HG02885 (cell line): ENCODE measurements around the gene TMEM209.
"Not testable (repeated sequence)": the region's sequence is repeated elsewhere in the genome, so short reads cannot be mapped to it uniquely, and the experiment has no call there.

Source experiments
- ATAC-seq: cut with Tn5 transposase; IDR thresholded peaks from one replicate; pipeline ENCODE4 v1.9.1; 2021; ENCODE audit warnings: mild to moderate bottlenecking; ENCODE audit not compliant: unreplicated experiment, poor library complexity

TMEM209 gene

DNA sequence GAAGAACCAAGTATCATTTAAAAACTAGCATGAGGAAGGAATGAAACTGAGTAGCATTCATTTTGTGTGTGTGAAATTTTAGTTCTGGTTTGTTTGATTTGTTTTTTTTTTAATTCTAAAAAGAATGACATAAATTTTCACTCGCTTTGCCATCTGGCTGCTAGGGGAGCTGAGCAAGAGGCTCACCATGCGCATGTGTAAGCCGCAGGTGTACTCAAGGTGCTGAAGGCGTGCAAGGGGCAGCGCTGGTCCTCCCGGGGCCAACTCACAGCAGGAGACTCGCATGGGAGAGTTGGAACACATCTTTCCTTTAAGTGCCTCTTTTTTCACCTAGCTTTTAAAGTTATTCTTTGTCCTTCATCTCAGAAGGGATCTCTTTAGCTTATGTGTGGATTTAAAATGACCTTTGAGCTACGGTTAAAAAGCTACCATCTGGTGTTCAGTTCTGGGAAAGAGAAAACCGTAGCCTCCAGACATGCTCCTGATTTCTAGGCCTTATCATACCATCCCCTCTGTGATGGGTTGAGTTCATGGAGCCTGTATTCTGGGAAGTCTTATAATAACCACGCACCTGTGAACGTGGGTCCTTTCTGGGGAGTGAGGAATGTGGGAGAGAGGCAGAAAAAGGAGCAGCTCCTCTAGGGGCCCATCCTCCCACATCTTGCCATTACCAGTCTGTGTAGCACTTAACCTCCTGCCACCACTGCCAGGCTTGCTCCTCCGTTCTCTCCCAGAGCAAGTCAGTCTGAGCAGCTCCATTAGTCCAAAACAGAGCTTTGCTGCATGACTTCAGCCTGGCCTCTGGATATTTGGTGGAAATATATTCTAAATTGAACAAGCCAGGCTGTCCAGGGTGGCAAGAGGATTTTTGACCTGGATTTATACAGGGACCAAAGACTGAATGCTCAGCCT is 73.0 kb downstream of the TMEM209 start:
- no peak for ATAC-seq

DNA sequence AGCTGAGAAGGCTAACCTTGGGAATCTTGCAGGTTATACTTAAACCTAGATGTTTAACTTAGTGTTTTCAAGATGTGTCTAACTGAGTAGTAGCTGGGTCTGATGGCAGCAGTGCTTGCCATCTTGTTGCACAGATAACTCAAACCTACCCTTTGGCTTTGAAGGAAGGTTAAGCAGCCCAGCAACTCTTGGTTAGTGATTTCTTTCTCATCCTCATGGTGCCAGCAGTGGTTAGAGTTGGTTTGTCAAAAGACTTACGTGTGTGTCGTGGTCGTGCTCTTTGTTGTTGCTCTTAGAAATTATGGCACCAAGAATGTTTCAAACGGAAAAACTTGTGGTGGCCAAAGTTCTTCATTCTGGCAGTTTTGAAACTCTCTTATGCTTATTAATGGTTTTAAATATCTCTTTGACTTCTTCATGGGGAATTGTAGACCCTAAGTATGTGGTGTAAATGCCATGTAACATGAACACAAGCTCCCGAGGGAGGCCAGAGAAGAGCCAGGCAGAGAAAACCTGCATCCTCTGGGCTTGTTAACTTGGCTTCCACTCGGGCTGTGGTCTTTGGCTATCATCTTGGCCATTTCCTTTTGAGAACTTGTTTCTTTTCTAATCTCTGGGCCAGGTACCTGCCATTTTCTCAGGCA is 73.9 kb downstream of the TMEM209 start:
- ATAC-seq: no peak

DNA sequence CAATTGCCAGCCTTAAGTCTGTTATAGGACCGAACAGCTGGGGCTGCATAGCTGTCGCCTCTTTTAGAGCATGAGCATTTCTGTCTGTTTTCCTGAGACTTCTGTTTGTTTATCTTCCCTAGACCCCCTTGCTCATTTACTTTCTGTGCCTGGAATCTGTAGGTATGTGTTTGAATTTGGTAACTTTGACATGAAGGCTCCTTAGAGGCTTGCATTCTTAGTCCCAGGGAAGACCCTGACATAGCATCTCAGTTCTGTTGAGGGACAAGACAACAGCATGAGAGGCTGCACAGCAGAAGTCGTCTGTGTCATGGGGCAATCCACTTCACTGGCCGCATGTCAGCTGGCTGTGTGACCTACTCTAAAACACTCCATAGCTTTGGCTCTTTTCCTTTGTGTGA is 76.2 kb downstream of the TMEM209 start:
- ATAC-seq: no peak

DNA sequence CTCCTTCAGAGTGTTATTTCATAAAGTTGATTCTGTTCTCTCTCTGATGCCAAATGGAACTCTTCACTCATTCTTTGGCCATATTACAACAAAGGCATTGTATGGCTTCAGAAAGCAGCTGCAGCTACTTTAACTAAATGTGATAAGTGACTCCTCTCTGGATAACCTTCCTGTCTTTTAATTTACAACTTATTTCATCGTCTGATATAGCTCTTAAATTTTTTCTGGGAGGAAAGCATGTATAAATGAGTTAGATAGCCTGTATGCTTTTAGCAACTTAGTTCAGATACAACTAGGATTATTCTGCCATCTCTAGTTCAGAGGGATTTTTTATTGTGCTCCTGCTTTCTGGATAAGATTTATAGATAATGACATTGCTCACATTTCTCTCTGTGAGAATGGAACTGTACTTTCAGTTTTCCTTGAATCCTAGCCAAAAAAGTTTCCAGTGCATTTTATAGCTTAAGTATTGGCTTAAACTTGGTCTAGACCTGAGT is 77.3 kb downstream of the TMEM209 start:
- ATAC-seq: no peak

DNA sequence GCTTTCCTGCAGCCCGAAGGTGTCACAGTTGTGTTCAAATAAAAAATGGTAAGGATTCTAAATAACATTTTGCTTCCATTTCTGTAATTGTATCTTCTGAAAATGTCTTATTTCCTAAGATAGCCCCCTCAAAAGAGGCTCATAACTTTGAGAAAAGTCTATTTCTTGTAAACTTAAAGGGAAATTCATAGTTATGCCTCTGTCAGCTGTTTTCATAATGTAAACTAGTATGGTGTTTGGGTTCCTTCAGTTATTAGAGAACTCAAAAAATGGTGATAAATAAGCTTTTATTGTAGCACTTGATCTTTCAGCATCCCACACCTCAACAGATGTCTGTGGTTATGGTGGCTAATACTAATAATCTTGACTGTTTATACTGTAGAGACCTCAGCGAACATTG is 77.8 kb downstream of the TMEM209 start:
- no peak for ATAC-seq

DNA sequence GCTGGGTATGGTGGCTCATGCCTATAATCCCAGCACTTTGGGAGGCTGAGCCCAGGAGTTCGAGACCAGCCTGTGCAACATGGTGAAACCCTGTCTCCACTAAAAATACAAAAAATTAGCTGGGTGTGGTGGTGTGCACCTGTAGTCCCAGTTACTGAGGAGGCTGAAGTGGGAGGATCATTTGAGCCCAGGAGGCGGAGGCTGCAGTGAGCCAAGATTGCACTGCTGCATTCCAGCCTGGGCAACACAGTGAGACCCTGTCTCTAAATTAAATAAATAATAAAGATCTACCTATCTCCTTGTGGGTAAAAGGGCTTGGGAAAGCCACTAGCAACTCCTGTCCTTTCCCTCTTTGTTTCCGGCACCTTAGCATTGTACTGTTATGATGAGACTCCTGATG is 78.4 kb downstream of the TMEM209 start:
- not testable (repeated sequence) for ATAC-seq

DNA sequence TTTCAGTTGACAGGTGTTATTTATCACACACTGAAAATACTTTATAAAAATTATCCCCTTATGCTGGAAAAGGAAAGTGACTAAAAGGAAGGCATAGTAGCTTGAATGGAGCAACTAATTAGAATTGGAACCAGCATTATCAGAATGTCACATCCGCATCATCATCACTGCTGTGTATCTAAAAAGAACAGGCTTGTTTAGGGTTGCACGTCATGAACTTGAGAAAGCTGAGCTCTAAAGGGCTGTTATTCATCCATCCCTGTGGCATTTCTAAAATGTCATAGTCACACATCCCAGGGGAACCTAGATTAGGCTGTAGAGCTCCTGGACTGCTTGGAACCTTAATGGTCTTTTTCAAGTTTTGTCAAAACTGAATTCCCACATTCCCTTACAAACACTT is 80.5 kb downstream of the TMEM209 start:
- ATAC-seq: no peak

DNA sequence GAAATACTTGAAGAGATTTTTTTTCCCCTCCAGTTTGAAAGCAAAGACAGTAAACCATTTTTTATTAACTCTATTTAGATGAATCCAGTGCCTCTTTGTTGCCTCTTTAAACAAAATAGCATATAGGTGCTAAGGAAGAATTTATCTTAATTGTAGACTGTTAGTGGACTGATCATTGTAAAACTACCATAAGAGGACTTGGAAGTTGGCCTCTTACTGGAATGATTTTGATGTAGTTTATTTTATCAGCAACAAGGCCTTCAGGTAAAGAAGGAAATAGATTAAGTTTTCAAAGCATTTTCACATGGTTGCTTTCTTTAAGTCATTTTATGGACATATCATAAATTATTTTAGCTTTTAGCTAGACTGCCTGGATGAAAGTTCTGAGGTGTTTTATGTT is 81.7 kb downstream of the TMEM209 start:
- ATAC-seq: no peak

DNA sequence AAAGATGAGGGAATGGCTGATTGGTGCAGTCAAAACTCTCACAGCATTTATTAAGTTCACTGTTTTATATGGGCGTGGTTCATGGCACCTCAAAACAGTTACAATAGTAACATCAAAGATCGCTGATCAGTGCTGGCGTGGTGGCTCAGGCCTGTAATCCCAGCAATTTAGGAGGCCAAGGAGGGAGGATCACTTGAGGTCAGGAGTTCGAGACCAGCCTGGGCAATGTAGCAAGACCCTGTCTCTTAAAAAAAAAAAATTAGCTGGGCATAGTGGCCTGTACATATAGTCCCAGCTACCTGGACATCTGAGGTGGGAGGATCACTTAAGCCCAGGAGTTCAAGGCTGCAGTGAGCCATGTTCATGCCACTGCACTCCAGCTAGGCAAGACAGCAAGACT is 86.4 kb downstream of the TMEM209 start:
- ATAC-seq: no peak

DNA sequence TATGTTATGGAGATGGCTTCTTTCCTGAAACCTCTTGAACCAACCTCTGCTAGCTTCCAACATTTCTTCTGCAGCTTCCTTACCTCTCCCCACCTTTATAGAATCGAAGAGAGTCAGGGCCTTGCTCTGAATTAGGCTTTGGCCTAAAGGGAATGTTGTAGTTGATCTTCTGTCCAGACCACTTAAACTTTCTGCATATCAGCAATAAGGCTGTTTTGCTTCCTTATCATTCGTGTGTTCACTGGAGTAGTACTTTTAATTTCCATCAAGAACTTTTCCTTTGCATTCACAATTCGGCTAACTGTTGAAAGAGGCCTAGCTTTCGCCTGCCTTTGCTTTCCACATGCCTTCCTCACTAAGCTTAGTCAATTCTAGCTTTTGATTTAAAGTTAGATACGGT is 86.9 kb downstream of the TMEM209 start:
- ATAC-seq: no peak

DNA sequence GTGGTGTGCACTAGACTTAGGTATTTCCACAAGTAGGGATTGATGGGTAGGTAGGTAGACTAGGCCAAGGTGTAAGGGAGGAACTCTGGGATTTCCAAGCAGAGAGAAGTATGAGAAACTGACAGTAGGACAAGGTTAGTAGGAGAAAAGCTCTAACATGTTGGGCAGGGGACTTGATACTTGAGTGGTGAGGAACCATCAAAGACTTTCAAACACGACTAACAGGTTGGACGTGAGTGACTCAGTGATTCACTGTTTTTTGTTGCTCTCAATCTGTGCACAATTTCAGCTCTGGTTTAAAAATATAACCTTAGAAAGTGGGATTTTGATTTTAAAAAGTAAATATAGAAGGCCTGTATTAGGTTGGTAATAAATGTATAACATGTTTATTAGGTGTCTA is 90.4 kb downstream of the TMEM209 start:
- ATAC-seq: no peak
